ENCODE measurements around the gene TOMM6.
"Not testable (repeated sequence)": the region's sequence is repeated elsewhere in the genome, so short reads cannot be mapped to it uniquely, and the experiment has no call there.

Gene TOMM6

GRCh38 chr6:41785689-41786450 lies 1.6 kb upstream of the TOMM6 start:
- peak; percentile 59 for DNase-seq

GRCh38 chr6:41786451-41787218 lies 859 bp upstream of the TOMM6 start:
- DNase-seq: peak; percentile 93

- DNase-seq: no peak
Measured at GRCh38 chr6:41789390-41789724, 1.9 kb downstream of the TOMM6 start.

- no peak for DNase-seq
Measured at GRCh38 chr6:41790045-41790444, 2.6 kb downstream of the TOMM6 start.

GRCh38 chr6:41791305-41791704 lies 3.8 kb downstream of the TOMM6 start:
- DNase-seq: no peak

GRCh38 chr6:41791984-41792383 lies 4.5 kb downstream of the TOMM6 start:
- no peak for DNase-seq

- DNase-seq: no peak
Measured at GRCh38 chr6:41796474-41796873, 9.0 kb downstream of the TOMM6 start.

- DNase-seq: no peak
Measured at GRCh38 chr6:41798901-41799558, 11.5 kb downstream of the TOMM6 start.

GRCh38 chr6:41799559-41799911 lies 12.0 kb downstream of the TOMM6 start:
- no peak for DNase-seq

- peak; percentile 42 for DNase-seq
Measured at GRCh38 chr6:41801380-41801779, 13.9 kb downstream of the TOMM6 start.

- no peak for DNase-seq
Measured at GRCh38 chr6:41805830-41806774, 18.6 kb downstream of the TOMM6 start.

GRCh38 chr6:41811095-41811494 lies 23.6 kb downstream of the TOMM6 start:
- no peak for DNase-seq

- not testable (repeated sequence) for DNase-seq
Measured at GRCh38 chr6:41811946-41812345, 24.5 kb downstream of the TOMM6 start.

- DNase-seq: no peak
Measured at GRCh38 chr6:41813469-41813868, 26.0 kb downstream of the TOMM6 start.

- DNase-seq: no peak
Measured at GRCh38 chr6:41813956-41814355, 26.5 kb downstream of the TOMM6 start.

- no peak for DNase-seq
Measured at GRCh38 chr6:41814629-41815028, 27.1 kb downstream of the TOMM6 start.

GRCh38 chr6:41815587-41815986 lies 28.1 kb downstream of the TOMM6 start:
- DNase-seq: no peak

GRCh38 chr6:41818271-41819054 lies 31.0 kb downstream of the TOMM6 start:
- DNase-seq: no peak

GRCh38 chr6:41821266-41821665 lies 33.8 kb downstream of the TOMM6 start:
- no peak for DNase-seq

GRCh38 chr6:41822021-41822420 lies 34.5 kb downstream of the TOMM6 start:
- no peak for DNase-seq

- no peak for DNase-seq
Measured at GRCh38 chr6:41823178-41823577, 35.7 kb downstream of the TOMM6 start.

Measured in DMS53 (cell line).